SK-N-SH (cell line): ENCODE measurements around the gene HTRA3. TPM values are rescaled to one million over a fixed set of nuclear protein-coding genes. Genes with fewer than 3 reads are reported as not detected.

Experiments
- CTCF ChIA-PET: fragments of 300-600, 350-600 bp; formaldehyde crosslinking; extraction: SDS; loops from one replicate; lab custom pipeline; 2021; lab: Yijun Ruan, JAX
- POLR2A ChIA-PET: fragments of 350-600 bp; sonication (Branson Sonifier 250); formaldehyde crosslinking; extraction: SDS; loops from one replicate; lab custom pipeline; 2020; ENCODE audit warnings: antibody characterized with exemption, inconsistent platforms; lab: Yijun Ruan, JAX
- DNase-seq: peaks from one replicate; pipeline ENCODE4 v3.0.0; 2012
- H2AFZ ChIP-seq: fragments of 200-600 bp; sonication (generic); 2 replicates; pipeline ENCODE4 v1.8.1; 2016; ENCODE audit warnings: antibody characterized with exemption, mild to moderate bottlenecking, low read depth
- H3F3A ChIP-seq: fragments of 200-600 bp; sonication (generic); replicated peaks from 2 replicates; pipeline ENCODE3; 2016; ENCODE audit warnings: antibody characterized with exemption, mild to moderate bottlenecking; ENCODE audit not compliant: insufficient read depth
- H3K27ac ChIP-seq, 2 experiments: fragments of 200-500 bp in 1 of 2; fragments of 200-600 bp in 1 of 2; sonication (Bioruptor generic) in 1 of 2; sonication (generic), shearing (Covaris generic) in 1 of 2; 2 replicates each; pipeline versions ENCODE4 v1.5.1 to v1.6.1; 2014 to 2016; ENCODE audit warnings: low read depth in 2 of 2, inconsistent platforms in 1 of 2, low read length in 1 of 2, mild to moderate bottlenecking in 1 of 2, mixed read lengths in 1 of 2
- H3K27me3 ChIP-seq: fragments of 200-600 bp; sonication (generic), shearing (Covaris generic); 2 replicates; pipeline ENCODE4 v1.6.1; 2016; ENCODE audit warnings: mixed run types; ENCODE audit not compliant: insufficient read depth
- H3K36me3 ChIP-seq, 2 experiments: fragments of 200-500 bp in 1 of 2; fragments of 200-600 bp in 1 of 2; sonication (Bioruptor generic) in 1 of 2; sonication (generic) in 1 of 2; replicated peaks in 1 of 2; 2 replicates each; pipeline versions ENCODE3 to v1.5.1; 2014 to 2016; ENCODE audit warnings: low read length in 1 of 2, mild to moderate bottlenecking in 1 of 2; ENCODE audit not compliant: insufficient read depth in 2 of 2, control insufficient read depth in 1 of 2
- H3K4me1 ChIP-seq, 2 experiments: fragments of 200-500 bp in 1 of 2; fragments of 200-600 bp in 1 of 2; sonication (Bioruptor generic) in 1 of 2; sonication (generic), shearing (Covaris generic) in 1 of 2; 2 replicates each; pipeline versions ENCODE4 v1.5.1 to v1.6.1; 2014 to 2016; ENCODE audit warnings: low read depth in 1 of 2, low read length in 1 of 2, mixed run types in 1 of 2; ENCODE audit not compliant: insufficient read depth in 2 of 2, control insufficient read depth in 1 of 2
- H3K4me2 ChIP-seq: fragments of 200-600 bp; sonication (generic), shearing (Covaris generic); 2 replicates; pipeline ENCODE4 v1.6.1; 2017; ENCODE audit warnings: mixed run types
- H3K4me3 ChIP-seq, 2 experiments: fragments of 200-500 bp in 1 of 2; fragments of 200-600 bp in 1 of 2; sonication (Bioruptor generic) in 1 of 2; sonication (generic), shearing (Covaris generic) in 1 of 2; 2 replicates each; pipeline versions ENCODE4 v1.5.1 to v1.8.1; 2014 to 2016; ENCODE audit warnings: low read depth in 2 of 2, inconsistent platforms in 1 of 2, low read length in 1 of 2, mild to moderate bottlenecking in 1 of 2, mixed read lengths in 1 of 2, moderate library complexity in 1 of 2
- H3K79me2 ChIP-seq: fragments of 200-600 bp; sonication (generic); 2 replicates; pipeline ENCODE4 v1.8.1; 2017; ENCODE audit warnings: mild to moderate bottlenecking; ENCODE audit not compliant: insufficient read depth
- H3K9ac ChIP-seq: fragments of 200-600 bp; sonication (generic); 2 replicates; pipeline ENCODE4 v1.6.1; 2017; ENCODE audit warnings: mixed run types
- H3K9me2 ChIP-seq: fragments of 200-600 bp; sonication (generic); 2 replicates; pipeline ENCODE4 v1.6.1; 2017; ENCODE audit warnings: mixed run types
- H3K9me3 ChIP-seq: fragments of 200-600 bp; sonication (generic); 2 replicates; pipeline ENCODE4 v1.6.1; 2017; ENCODE audit warnings: mixed run types, mild to moderate bottlenecking, moderate library complexity
- H4K20me1 ChIP-seq: fragments of 200-600 bp; sonication (generic); 2 replicates; pipeline ENCODE4 v1.6.1; 2017; ENCODE audit warnings: mild to moderate bottlenecking, mixed run types; ENCODE audit not compliant: insufficient read depth
- CHD2 ChIP-seq: fragments of 150-350 bp; IDR thresholded peaks from 2 replicates; pipeline ENCODE4 v1.6.1; 2018; ENCODE audit warnings: low read length; ENCODE audit not compliant: partially characterized antibody
- ELF1 ChIP-seq: IDR thresholded peaks from 2 replicates; pipeline ENCODE4 v1.4.0; 2012
- FOXJ3 ChIP-seq: sonication (generic); formaldehyde crosslinking; IDR thresholded peaks from 2 replicates; pipeline ENCODE4 v1.5.1; 2020; ENCODE audit warnings: mild to moderate bottlenecking, missing genetic modification reagents
- GATA2 ChIP-seq: sonication (generic); formaldehyde crosslinking; IDR thresholded peaks from 2 replicates; pipeline ENCODE4 v1.5.0; 2020; ENCODE audit warnings: mild to moderate bottlenecking, missing genetic modification reagents
- JUND ChIP-seq: IDR thresholded peaks from 2 replicates; pipeline ENCODE4 v1.4.0; 2012
- MEF2A ChIP-seq: IDR thresholded peaks from 2 replicates; pipeline ENCODE4 v1.4.0; 2012; ENCODE audit warnings: low read depth, borderline replicate concordance
- NFIC ChIP-seq: IDR thresholded peaks from 2 replicates; pipeline ENCODE4 v1.4.0; 2012; ENCODE audit warnings: borderline replicate concordance
- RCOR1 ChIP-seq: fragments of 150-350 bp; IDR thresholded peaks from 2 replicates; pipeline ENCODE4 v1.6.1; 2017; ENCODE audit warnings: antibody characterized with exemption, low read length
- RFX5 ChIP-seq: IDR thresholded peaks from 2 replicates; pipeline ENCODE4 v1.6.1; 2012; ENCODE audit warnings: mild to moderate bottlenecking, improper control_type of control experiment, low read length
- RXRA ChIP-seq: IDR thresholded peaks from 2 replicates; pipeline ENCODE4 v1.4.0; 2012; ENCODE audit warnings: low read depth, mild to moderate bottlenecking, borderline replicate concordance
- SMC3 ChIP-seq: IDR thresholded peaks from 2 replicates; pipeline ENCODE4 v1.6.1; 2012; ENCODE audit warnings: low read depth, low read length, improper control_type of control experiment
- TAF1 ChIP-seq: IDR thresholded peaks from 2 replicates; pipeline ENCODE4 v1.6.1; 2012; ENCODE audit warnings: low read depth, mild to moderate bottlenecking, low read length, moderate library complexity, borderline replicate concordance
- TCF12 ChIP-seq: IDR thresholded peaks from 2 replicates; pipeline ENCODE4 v1.4.0; 2012
- TEAD4 ChIP-seq: IDR thresholded peaks from 2 replicates; pipeline ENCODE4 v1.4.0; 2012; ENCODE audit warnings: mild to moderate bottlenecking, borderline replicate concordance; ENCODE audit not compliant: insufficient read depth
- WGBS: methylation state at CpG from one replicate; pipeline ENCODE4 v1.1.6; 2017; ENCODE audit warnings: low lambda C conversion rate; 5-methylcytosine and 5-hydroxymethylcytosine counted together
- polyA plus RNA-seq, 3 experiments: library from polyadenylated mRNA; depleted of rRNA; stranded (reverse); fragments of >200 nt; gene quantifications; 2 replicates each; pipeline ENCODE4 v1.2.3, GENCODE V29; 2012
- TF ChIP-seq, protein P1 (sequence below): fragments of 150-350 bp; IDR thresholded peaks from 2 replicates; pipeline ENCODE4 v1.6.1; 2017; ENCODE audit warnings: antibody characterized with exemption, low read length, low read depth, borderline replicate concordance
- TF ChIP-seq, protein P2 (sequence below): IDR thresholded peaks from 2 replicates; pipeline ENCODE4 v1.4.0; 2012; ENCODE audit warnings: low read depth, borderline replicate concordance
- TF ChIP-seq, protein P3 (sequence below): IDR thresholded peaks from 2 replicates; pipeline ENCODE4 v1.4.0; 2012; ENCODE audit warnings: low read depth, borderline replicate concordance
- TF ChIP-seq, protein P4 (sequence below): IDR thresholded peaks from 2 replicates; pipeline ENCODE4 v1.4.0; 2012; ENCODE audit warnings: low read depth
- TF ChIP-seq, protein P5 (sequence below): IDR thresholded peaks from 2 replicates; pipeline ENCODE4; 2012
- TF ChIP-seq, protein P6 (sequence below): fragments of 150-350 bp; IDR thresholded peaks from 2 replicates; pipeline ENCODE4 v1.6.1; 2016; ENCODE audit warnings: mild to moderate bottlenecking, low read depth, low read length

The HTRA3 gene
- polyA plus RNA-seq, 1 of the 3 experiments (the other 2 are of a cell fraction), result 0.05 TPM

DNA sequence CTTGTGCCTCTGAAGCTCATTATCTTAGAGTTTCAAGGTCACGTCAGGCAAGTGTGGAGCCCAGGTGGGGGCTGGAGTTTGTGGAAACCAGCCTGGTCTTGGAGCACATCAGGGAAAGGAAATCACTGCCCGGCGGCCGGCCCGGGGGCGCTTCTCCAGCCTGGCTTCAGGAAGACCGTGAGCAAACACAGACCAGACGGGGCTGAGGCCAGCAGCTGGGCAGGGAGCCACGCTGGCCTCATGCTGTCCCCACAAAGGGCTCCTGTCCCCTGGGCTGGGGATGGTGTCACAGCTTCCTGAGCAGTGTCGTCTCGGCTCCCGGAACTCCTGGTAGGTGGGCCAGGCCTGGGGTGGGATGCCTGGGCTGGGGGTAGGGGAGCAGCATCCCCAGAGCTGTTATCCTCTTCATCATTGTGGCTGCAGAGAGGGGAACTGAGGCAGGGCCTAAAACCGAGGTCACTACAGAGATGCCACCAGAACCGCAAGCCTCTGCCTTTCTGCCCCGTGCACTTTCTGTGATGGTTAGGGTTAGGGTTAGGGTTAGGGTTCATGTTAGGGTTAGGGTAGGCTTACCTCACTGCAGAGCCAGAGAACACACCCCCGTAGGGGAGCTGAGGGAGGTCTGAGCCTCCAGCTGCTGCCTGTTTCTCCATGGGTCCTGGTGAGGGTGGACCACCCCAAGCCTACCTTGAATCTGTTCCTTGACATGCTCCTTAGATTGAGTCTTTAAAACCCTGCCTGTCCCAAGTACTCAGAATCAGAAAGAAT is 77.5 kb downstream of the HTRA3 start (continued):
- TF ChIP-seq, protein P1, sequence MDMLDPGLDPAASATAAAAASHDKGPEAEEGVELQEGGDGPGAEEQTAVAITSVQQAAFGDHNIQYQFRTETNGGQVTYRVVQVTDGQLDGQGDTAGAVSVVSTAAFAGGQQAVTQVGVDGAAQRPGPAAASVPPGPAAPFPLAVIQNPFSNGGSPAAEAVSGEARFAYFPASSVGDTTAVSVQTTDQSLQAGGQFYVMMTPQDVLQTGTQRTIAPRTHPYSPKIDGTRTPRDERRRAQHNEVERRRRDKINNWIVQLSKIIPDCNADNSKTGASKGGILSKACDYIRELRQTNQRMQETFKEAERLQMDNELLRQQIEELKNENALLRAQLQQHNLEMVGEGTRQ, result no peak
- no peak for TF ChIP-seq RCOR1
- TF ChIP-seq, protein P2, sequence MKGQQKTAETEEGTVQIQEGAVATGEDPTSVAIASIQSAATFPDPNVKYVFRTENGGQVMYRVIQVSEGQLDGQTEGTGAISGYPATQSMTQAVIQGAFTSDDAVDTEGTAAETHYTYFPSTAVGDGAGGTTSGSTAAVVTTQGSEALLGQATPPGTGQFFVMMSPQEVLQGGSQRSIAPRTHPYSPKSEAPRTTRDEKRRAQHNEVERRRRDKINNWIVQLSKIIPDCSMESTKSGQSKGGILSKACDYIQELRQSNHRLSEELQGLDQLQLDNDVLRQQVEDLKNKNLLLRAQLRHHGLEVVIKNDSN, result no peak

DNA sequence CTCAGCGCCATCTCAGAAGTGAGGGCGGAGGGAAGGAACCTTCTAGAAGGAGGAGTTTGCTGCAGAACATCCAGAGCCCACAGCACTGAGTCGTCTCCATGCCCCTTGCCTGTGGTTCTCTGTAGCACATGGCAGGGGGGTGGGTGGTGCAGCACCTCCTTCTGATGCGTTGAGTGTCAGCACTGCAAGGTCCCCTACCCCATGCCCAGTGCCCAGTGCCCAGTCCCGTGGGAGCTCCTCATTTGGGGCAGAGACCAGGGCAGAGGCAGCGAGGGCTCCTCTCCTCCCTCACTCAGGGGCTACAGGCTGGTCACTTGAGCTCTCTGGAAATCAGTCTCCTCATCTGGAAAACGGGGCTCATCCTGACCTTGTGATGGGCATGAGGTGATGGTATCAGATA is 78.1 kb downstream of the HTRA3 start:
- CTCF ChIA-PET, result interaction anchor here (0.6 to 1.3 kb wide), 2 partner anchors 8 to 106 kb away, joined by 3 to 5 read pairs; no protein-coding TSS in a partner anchor
- Histone ChIP-seq H3K27me3 (no peaks in the 10 kb centered on the region), H3K4me1 (peaks cover 0 to 7% of the 10 kb centered on the region in 2 experiments; a peak in 1 of 4 replicates), H3K4me2 (no peak overlapping the region), H3K4me3 (no peak overlapping the region), H4K20me1 (no peaks in the 10 kb centered on the region), H3K9me3 (no peaks in the 10 kb centered on the region), H3K36me3 (no peaks in the 10 kb centered on the region), H3K9ac (no peak overlapping the region), H3K79me2 (no peaks in the 10 kb centered on the region), H3F3A (no peaks in the 10 kb centered on the region), H2AFZ (no peak overlapping the region), H3K27ac (no peak overlapping the region), H3K9me2 (no peaks in the 10 kb centered on the region)
- 100% methylated on average over 2 of the region's 7 CpGs for WGBS
- no peak for DNase-seq
- POLR2A ChIA-PET, result no interaction called here
- TF ChIP-seq, protein P3, sequence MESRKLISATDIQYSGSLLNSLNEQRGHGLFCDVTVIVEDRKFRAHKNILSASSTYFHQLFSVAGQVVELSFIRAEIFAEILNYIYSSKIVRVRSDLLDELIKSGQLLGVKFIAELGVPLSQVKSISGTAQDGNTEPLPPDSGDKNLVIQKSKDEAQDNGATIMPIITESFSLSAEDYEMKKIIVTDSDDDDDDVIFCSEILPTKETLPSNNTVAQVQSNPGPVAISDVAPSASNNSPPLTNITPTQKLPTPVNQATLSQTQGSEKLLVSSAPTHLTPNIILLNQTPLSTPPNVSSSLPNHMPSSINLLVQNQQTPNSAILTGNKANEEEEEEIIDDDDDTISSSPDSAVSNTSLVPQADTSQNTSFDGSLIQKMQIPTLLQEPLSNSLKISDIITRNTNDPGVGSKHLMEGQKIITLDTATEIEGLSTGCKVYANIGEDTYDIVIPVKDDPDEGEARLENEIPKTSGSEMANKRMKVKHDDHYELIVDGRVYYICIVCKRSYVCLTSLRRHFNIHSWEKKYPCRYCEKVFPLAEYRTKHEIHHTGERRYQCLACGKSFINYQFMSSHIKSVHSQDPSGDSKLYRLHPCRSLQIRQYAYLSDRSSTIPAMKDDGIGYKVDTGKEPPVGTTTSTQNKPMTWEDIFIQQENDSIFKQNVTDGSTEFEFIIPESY, result no peak
- TF ChIP-seq CHD2 (no peak), MEF2A (no peak), RXRA (no peak), NFIC (no peak), ELF1 (no peak), SMC3 (no peak), RFX5 (no peak), GATA2 (CRISPR knock-in tag) (no peak), FOXJ3 (CRISPR knock-in tag) (no peak), TEAD4 (no peak), TCF12 (no peak), TAF1 (no peak), JUND (no peak)
- TF ChIP-seq, protein P1, result no peak
- TF ChIP-seq, protein P4, sequence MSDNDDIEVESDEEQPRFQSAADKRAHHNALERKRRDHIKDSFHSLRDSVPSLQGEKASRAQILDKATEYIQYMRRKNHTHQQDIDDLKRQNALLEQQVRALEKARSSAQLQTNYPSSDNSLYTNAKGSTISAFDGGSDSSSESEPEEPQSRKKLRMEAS, result no peak
- TF ChIP-seq, protein P5, sequence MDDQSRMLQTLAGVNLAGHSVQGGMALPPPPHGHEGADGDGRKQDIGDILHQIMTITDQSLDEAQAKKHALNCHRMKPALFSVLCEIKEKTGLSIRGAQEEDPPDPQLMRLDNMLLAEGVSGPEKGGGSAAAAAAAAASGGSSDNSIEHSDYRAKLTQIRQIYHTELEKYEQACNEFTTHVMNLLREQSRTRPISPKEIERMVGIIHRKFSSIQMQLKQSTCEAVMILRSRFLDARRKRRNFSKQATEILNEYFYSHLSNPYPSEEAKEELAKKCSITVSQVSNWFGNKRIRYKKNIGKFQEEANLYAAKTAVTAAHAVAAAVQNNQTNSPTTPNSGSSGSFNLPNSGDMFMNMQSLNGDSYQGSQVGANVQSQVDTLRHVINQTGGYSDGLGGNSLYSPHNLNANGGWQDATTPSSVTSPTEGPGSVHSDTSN, result no peak
- TF ChIP-seq, protein P2, result no peak
- TF ChIP-seq, protein P6, sequence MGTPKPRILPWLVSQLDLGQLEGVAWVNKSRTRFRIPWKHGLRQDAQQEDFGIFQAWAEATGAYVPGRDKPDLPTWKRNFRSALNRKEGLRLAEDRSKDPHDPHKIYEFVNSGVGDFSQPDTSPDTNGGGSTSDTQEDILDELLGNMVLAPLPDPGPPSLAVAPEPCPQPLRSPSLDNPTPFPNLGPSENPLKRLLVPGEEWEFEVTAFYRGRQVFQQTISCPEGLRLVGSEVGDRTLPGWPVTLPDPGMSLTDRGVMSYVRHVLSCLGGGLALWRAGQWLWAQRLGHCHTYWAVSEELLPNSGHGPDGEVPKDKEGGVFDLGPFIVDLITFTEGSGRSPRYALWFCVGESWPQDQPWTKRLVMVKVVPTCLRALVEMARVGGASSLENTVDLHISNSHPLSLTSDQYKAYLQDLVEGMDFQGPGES, result no peak
